Heart right ventricle (tissue), 16 donors: ENCODE results near the gene PAQR8. TPM values are rescaled to one million over a fixed set of nuclear protein-coding genes. Genes with fewer than 3 reads are reported as not detected.
A peak's percentile ranks its signal among the peaks of the same experiment; 100 is the strongest.

ENCODE experiments used
- ATAC-seq, 8 donors: fragments of 200-7000 bp; cut with Tn5 transposase; one replicate each; pipeline ENCODE4 v1.9.1; 2020; ENCODE audit warnings: mild to moderate bottlenecking in 8 of 8, moderate library complexity in 8 of 8, moderate number of reproducible peaks in 1 of 8
- DNase-seq, 2 donors: peaks; one replicate each; pipeline ENCODE4 v3.0.0-alpha.2; 2020
- H3K27ac ChIP-seq, 10 donors: fragments of 200-600 bp; sonication (generic) in 2 of 10; one replicate each; pipeline versions ENCODE4 v1.5.0 to v1.8.0; 2020 to 2022; ENCODE audit warnings: mild to moderate bottlenecking in 3 of 10
- H3K27me3 ChIP-seq, 7 donors: fragments of 200-600 bp; one replicate each; pipeline ENCODE4 v1.8.0; 2021 to 2022; ENCODE audit warnings: mild to moderate bottlenecking in 2 of 7
- H3K36me3 ChIP-seq, 9 donors: fragments of 200-600 bp; sonication (generic) in 1 of 9; one replicate each; pipeline versions ENCODE4 v1.5.0 to v1.8.0; 2020 to 2022; ENCODE audit warnings: mild to moderate bottlenecking in 2 of 9
- H3K4me1 ChIP-seq, 9 donors: fragments of 200-600 bp; sonication (generic) in 1 of 9; one replicate each; pipeline versions ENCODE4 v1.5.0 to v1.8.0; 2020 to 2022; ENCODE audit warnings: mild to moderate bottlenecking in 4 of 9
- H3K4me3 ChIP-seq, 10 donors: fragments of 200-600 bp; sonication (generic) in 2 of 10; one replicate each; pipeline versions ENCODE4 v1.5.0 to v1.8.0; 2020 to 2022; ENCODE audit warnings: mild to moderate bottlenecking in 7 of 10, moderate library complexity in 2 of 10
- H3K9me3 ChIP-seq, 11 donors: fragments of 200-600 bp in 10 of 11; sonication (generic) in 2 of 11; one replicate each; pipeline versions ENCODE4 v1.5.0 to v1.8.0; 2013 to 2022; ENCODE audit warnings: mild to moderate bottlenecking in 2 of 11, control low read depth in 1 of 11, moderate library complexity in 1 of 11
- CTCF ChIP-seq, 9 donors: fragments of 200-600 bp; sonication (generic) in 2 of 9; IDR thresholded peaks; one replicate each; pipeline versions ENCODE4 v1.5.0 to v1.8.0; 2021 to 2022; ENCODE audit warnings: antibody characterized with exemption in 9 of 9, mild to moderate bottlenecking in 5 of 9, moderate library complexity in 1 of 9
- WGBS, 2 donors: extraction: QIAGEN DNeasy Blood & Tissue Kit; methylation state at CpG; one replicate each; pipeline ENCODE4 v1.1.7; 2013; ENCODE audit warnings: inconsistent platforms in 1 of 2; 5-methylcytosine and 5-hydroxymethylcytosine counted together
- intact Hi-C, 10 donors: fragments of 100-400 bp; cut with DNase I; formaldehyde crosslinking; loops; one replicate each; pipeline versions ENCODE4 v1.11.1 to v1.14.2; 2022
- polyA plus RNA-seq, 2 donors: library from polyadenylated mRNA; stranded (reverse); fragments of 200-250 nt; gene quantifications; one replicate each; pipeline ENCODE4 v1.2.3, GENCODE V29; 2013
- total RNA-seq, 10 donors: library from RNA; stranded (reverse); fragmentation: NEBNext Ultra II Directional in 3 of 10; extraction: Animal tissue kit (Norgen Biotek cat#: 25700) in 3 of 10; gene quantifications; one replicate each; pipeline versions ENCODE4 v1.2.1 to v1.2.4, GENCODE V29; 2021 to 2023
- donor health status: Arrhythmogenic right ventricular cardiomyopathy.
- donor health status: ischemic (EF 13 %, LVEDD 7.1; RV severe dilation, severe dysfunction).
- donor health status: healthy with polysubstance abuse.
- donor health status: DM: no; HTN: yes; CAD: no.
- donor health status: DM: no; HTN: no; CAD: no.
- donor health status: ischemic (EF 25% LVEDD 6.9; RV normal size, moderate dysfunction).
- donor health status: ischemic (EF 25% LVEDD 5.7; RV mildly dilated, moderate dysfunction).
- donor health status: healthy.
- donor health status: DM: yes; HTN: yes; CAD: no.
- donor health status: Ischemic cardiomyopathy.
- donor health status: ischemic (EF 35%, LVEDD 5.7; RV mildly dilated, moderate dysfunction).
- donor health status: nonischemic (EF 11% LVEDD 7.7; RV severe dilation, severe dysfunction).
- donor health status: DM: yes; HTN: yes; CAD: no.
- donor health status: PGD.
- donor health status: ischemic (EF 29% LVEDD 5.4; RV normal size, mild dysfunction).
- donor health status: nonischemic (EF 23%, LVEDD 6.1; RV moderate dilation, normal function).

The PAQR8 gene
- total and polyA plus RNA-seq, 12 donors = 1.0 to 6.3 (median 2.8) TPM

DNA sequence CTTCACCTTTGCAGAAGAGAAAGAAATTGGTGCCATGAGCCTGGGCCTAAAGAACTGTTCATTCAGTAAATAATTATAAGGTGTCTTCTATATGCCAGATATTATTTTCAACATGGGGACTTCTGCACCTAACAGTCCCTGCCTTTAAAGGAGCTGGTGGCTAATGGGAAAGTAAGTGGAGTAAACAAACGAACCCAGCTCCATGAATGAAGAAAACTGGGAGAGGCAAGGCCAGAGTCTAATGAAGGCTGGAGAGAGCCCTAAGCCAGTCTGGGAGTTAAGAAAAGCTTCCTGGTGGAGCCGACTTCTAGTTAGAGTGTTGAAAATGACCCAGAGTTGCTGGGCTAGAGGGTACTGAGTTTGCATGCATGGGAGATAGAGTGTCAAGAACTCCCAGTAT lies 34.0 kb downstream of the PAQR8 start:
- intact Hi-C loops = loop anchor here in 5 of 10 donors (5.0 to 10.0 kb wide), 4 partner anchors 34 to 111 kb away; partner anchors contain the start of genes MCM3 (in 1 of the 5) and PAQR8 (in 1 of the 5)
- ATAC-seq = no peak
- Histone ChIP-seq H3K9me3 (no peaks in the 10 kb centered on the region), H3K4me1 (peaks cover 0 to 15% (median 0%) of the 10 kb centered on the region in 9 donors), H3K36me3 (no peaks in the 10 kb centered on the region), H3K27me3 (no peaks in the 10 kb centered on the region), H3K27ac (no peak overlapping the region), H3K4me3 (no peak overlapping the region)
- DNase-seq = no peak
- no peak for TF ChIP-seq CTCF (IDR thresholded peaks at IDR 0.05)
- 86 to 94% methylated on average over 2 of the region's 2 CpGs for WGBS, 2 donors

GRCh38 chr6:52399511-52400312 lies 37.8 kb downstream of the PAQR8 start:
- Histone ChIP-seq H3K27ac (no peak overlapping the region), H3K36me3 (peaks cover 0 to 20% (median 0%) of the 10 kb centered on the region in 9 donors), H3K4me1 (peaks cover 0 to 9% (median 0%) of the 10 kb centered on the region in 9 donors), H3K4me3 (no peak overlapping the region), H3K9me3 (no peaks in the 10 kb centered on the region), H3K27me3 (no peaks in the 10 kb centered on the region)
- peak; percentile 51 to 84 (median 79) for TF ChIP-seq CTCF (IDR thresholded peaks at IDR 0.05)
- WGBS, 2 donors = 38% methylated on average over 3 of the region's 3 CpGs
- intact Hi-C loops = loop anchor here (1.0 to 10.0 kb wide), 8 partner anchors 37 to 115 kb away; partner anchors contain the start of genes MCM3 (in 2 of the 10) and PAQR8 (in 1 of the 10)
- ATAC-seq (peak in 4 of 8 donors; percentile 49 to 66 (median 59)), DNase-seq (peak in 1 of 2 donors; percentile 30)

DNA sequence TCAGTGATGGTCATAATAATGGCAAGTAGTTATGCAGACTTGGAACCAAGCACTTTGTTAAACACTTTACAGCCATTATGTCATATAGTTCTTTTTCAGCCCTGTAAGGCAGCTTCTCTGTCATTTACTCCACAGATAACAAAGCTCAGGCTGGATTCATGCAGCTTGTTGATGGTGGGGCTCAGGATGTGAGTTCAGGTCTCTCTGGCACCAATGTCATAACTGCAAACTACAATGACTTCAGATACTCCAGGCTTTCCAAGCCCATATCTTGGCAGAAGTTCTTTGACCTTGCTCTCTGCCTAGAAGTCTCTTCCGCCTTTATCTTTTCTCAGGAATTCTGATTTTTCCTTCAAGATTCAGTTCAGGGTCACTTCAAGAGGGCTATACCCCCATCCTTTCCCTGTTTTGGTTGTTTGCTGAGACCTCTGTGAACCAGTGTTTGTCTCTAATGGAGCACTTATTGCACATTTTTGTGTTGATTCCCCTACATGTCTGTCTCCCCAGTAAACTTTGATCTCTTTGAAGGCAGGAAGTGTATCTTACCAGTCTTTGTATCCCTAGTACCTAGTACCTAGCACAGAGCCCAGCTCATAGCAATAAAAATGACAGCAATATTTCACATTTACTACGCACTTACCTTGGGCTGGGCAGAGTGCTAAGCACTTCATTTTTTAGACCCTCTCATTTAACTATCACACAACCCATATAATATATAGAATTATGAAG lies 38.5 kb downstream of the PAQR8 start:
- Histone ChIP-seq H3K4me3 (no peak overlapping the region), H3K36me3 (peaks cover 0 to 23% (median 0%) of the 10 kb centered on the region in 9 donors), H3K27me3 (no peaks in the 10 kb centered on the region), H3K4me1 (peaks cover 0 to 9% (median 0%) of the 10 kb centered on the region in 9 donors), H3K9me3 (no peaks in the 10 kb centered on the region), H3K27ac (no peak overlapping the region)
- intact Hi-C loops = loop anchor here in 2 of 10 donors (2.0 to 5.0 kb wide), 2 partner anchors 113 to 114 kb away; no protein-coding TSS in a partner anchor
- TF ChIP-seq CTCF (IDR thresholded peaks at IDR 0.05) = no peak
- DNase-seq = no peak
- ATAC-seq = no peak
- 70 to 75% methylated on average over 2 of the region's 2 CpGs for WGBS, 2 donors

- Histone ChIP-seq H3K4me3 (no peak overlapping the region), H3K4me1 (peaks cover 0 to 9% (median 0%) of the 10 kb centered on the region in 9 donors), H3K9me3 (no peaks in the 10 kb centered on the region), H3K36me3 (peaks cover 0 to 23% (median 0%) of the 10 kb centered on the region in 9 donors), H3K27ac (peak overlapping the region in 1 of 10 donors; percentile 42), H3K27me3 (no peaks in the 10 kb centered on the region)
- 95 to 96% methylated on average over 26 of the region's 26 CpGs for WGBS, 2 donors
- DNase-seq (no peak), ATAC-seq (peak in 1 of 8 donors; percentile 32)
- TF ChIP-seq CTCF (IDR thresholded peaks at IDR 0.05) = no peak
- intact Hi-C loops = loop anchor here in 1 of 10 donors (5.0 kb wide), 1 partner anchor 116 kb away; no protein-coding TSS in a partner anchor
These were observed 41.1 kb downstream of the PAQR8 start for GRCh38 chr6:52403086-52403485.
